ENCODE results near the gene INHA. TPM values are rescaled to one million over a fixed set of nuclear protein-coding genes. Genes with fewer than 3 reads are reported as not detected.

The INHA gene
- total RNA-seq, 4 donors from 2014 or later = 0.50 to 1.1 (median 0.81) TPM; not detected in 1

GRCh38 chr2:219591091-219591490 is 19.0 kb downstream of the INHA start:
- H3K27ac ChIP-seq = no peak overlapping the region
- 70 to 72% methylated on average over 4 of the region's 4 CpGs for WGBS, 2 donors
- H3K4me1 ChIP-seq = peaks cover 0 to 5% of the 10 kb centered on the region in 2 donors
- no peaks in the 10 kb centered on the region for H3K27me3 ChIP-seq
- H3K4me3 ChIP-seq (replicated peaks in 1 of 3) = no peak overlapping the region
- no peaks in the 10 kb centered on the region for H3K36me3 ChIP-seq
- TF ChIP-seq POLR2A (IDR thresholded peaks at IDR 0.05) (no peak), CTCF (IDR thresholded peaks at IDR 0.05) (no peak)
- intact Hi-C loops (cut with DNase I) = no loop called here
- no peak for DNase-seq
- no peaks in the 10 kb centered on the region for H3K9me3 ChIP-seq

GRCh38 chr2:219592736-219593135 is 20.6 kb downstream of the INHA start:
- peak; percentile 37 to 52 for DNase-seq
- TF ChIP-seq POLR2A (IDR thresholded peaks at IDR 0.05) = no peak
- TF ChIP-seq CTCF (IDR thresholded peaks at IDR 0.05) = no peak
- H3K36me3 ChIP-seq = no peaks in the 10 kb centered on the region
- no peak overlapping the region for H3K4me3 ChIP-seq (replicated peaks in 1 of 3)
- 51 to 56% methylated on average over 6 of the region's 6 CpGs for WGBS, 2 donors
- H3K4me1 ChIP-seq = peaks cover 0 to 7% of the 10 kb centered on the region in 2 donors
- no peak overlapping the region for H3K27ac ChIP-seq
- intact Hi-C loops (cut with DNase I) = no loop called here
- no peaks in the 10 kb centered on the region for H3K9me3 ChIP-seq
- no peaks in the 10 kb centered on the region for H3K27me3 ChIP-seq

- intact Hi-C loops (cut with DNase I) = no loop called here
- TF ChIP-seq POLR2A (IDR thresholded peaks at IDR 0.05) (no peak), CTCF (IDR thresholded peaks at IDR 0.05) (no peak)
- H3K4me3 ChIP-seq (replicated peaks in 1 of 3) = no peak overlapping the region
- peaks cover 0 to 7% of the 10 kb centered on the region in 2 donors for H3K4me1 ChIP-seq
- no peak overlapping the region for H3K27ac ChIP-seq
- DNase-seq = no peak
- WGBS, 2 donors = 85 to 91% methylated on average over 2 of the region's 2 CpGs
- no peaks in the 10 kb centered on the region for H3K27me3 ChIP-seq
- no peaks in the 10 kb centered on the region for H3K9me3 ChIP-seq
- no peaks in the 10 kb centered on the region for H3K36me3 ChIP-seq
Measured at GRCh38 chr2:219593154-219593553, 21.0 kb downstream of the INHA start.

GRCh38 chr2:219595256-219595655 is 23.1 kb downstream of the INHA start:
- intact Hi-C loops (cut with DNase I) = no loop called here
- 34 to 41% methylated on average over 3 of the region's 3 CpGs for WGBS, 2 donors
- Histone ChIP-seq H3K27me3 (no peaks in the 10 kb centered on the region), H3K27ac (no peak overlapping the region), H3K4me3 (replicated peaks in 1 of 3) (no peak overlapping the region), H3K4me1 (peaks cover 0 to 13% of the 10 kb centered on the region in 2 donors), H3K36me3 (no peaks in the 10 kb centered on the region), H3K9me3 (no peaks in the 10 kb centered on the region)
- TF ChIP-seq POLR2A (IDR thresholded peaks at IDR 0.05) = no peak
- TF ChIP-seq CTCF (IDR thresholded peaks at IDR 0.05) = no peak
- DNase-seq = no peak

GRCh38 chr2:219596954-219597551 is 24.9 kb downstream of the INHA start:
- H3K36me3 ChIP-seq = peaks cover 0 to 8% of the 10 kb centered on the region in 2 donors
- intact Hi-C loops (cut with DNase I) = no loop called here
- H3K27ac ChIP-seq = peak overlapping the region; percentile 79 to 91 (median 89)
- 10 to 12% methylated on average over 19 of the region's 19 CpGs for WGBS, 2 donors
- H3K9me3 ChIP-seq = no peaks in the 10 kb centered on the region
- peaks cover 0 to 13% of the 10 kb centered on the region in 2 donors for H3K4me1 ChIP-seq
- H3K27me3 ChIP-seq = no peaks in the 10 kb centered on the region
- DNase-seq = no peak
- TF ChIP-seq CTCF (IDR thresholded peaks at IDR 0.05) = no peak
- no peak for TF ChIP-seq POLR2A (IDR thresholded peaks at IDR 0.05)
- H3K4me3 ChIP-seq (replicated peaks in 1 of 3) = peak overlapping the region; percentile 35 to 77 (median 54)

Data from thyroid gland (tissue), 4 donors.